ENCODE data around the gene TMEM183A.

Gene TMEM183A

GRCh38 chr1:202989879-202990278 is 17.3 kb upstream of the TMEM183A start:
- H3K4me3 ChIP-seq (ENCODE audit: low read length) = no peak overlapping the region
- no peak for DNase-seq (ENCODE audit: low read depth)
- no peak for TF ChIP-seq CTCF (conservative IDR thresholded peaks at IDR 0.05; ENCODE audit: low read depth, low read length)

- no peak for TF ChIP-seq CTCF (conservative IDR thresholded peaks at IDR 0.05; ENCODE audit: low read depth, low read length)
- no peak for DNase-seq (ENCODE audit: low read depth)
- H3K4me3 ChIP-seq (ENCODE audit: low read length) = no peak overlapping the region
Measured at GRCh38 chr1:202991112-202991511, 16.1 kb upstream of the TMEM183A start.

GRCh38 chr1:202994756-202995155 is 12.4 kb upstream of the TMEM183A start:
- DNase-seq (ENCODE audit: low read depth) = no peak
- TF ChIP-seq CTCF (conservative IDR thresholded peaks at IDR 0.05; ENCODE audit: low read depth, low read length) = no peak
- no peak overlapping the region for H3K4me3 ChIP-seq (ENCODE audit: low read length)

- no peak overlapping the region for H3K4me3 ChIP-seq (ENCODE audit: low read length)
- TF ChIP-seq CTCF (conservative IDR thresholded peaks at IDR 0.05; ENCODE audit: low read depth, low read length) = peak; percentile 82
- no peak for DNase-seq (ENCODE audit: low read depth)
Measured at GRCh38 chr1:202998836-202999750, 8.1 kb upstream of the TMEM183A start.

GRCh38 chr1:203000217-203000944 is 6.8 kb upstream of the TMEM183A start:
- no peak for DNase-seq (ENCODE audit: low read depth)
- no peak overlapping the region for H3K4me3 ChIP-seq (ENCODE audit: low read length)
- no peak for TF ChIP-seq CTCF (conservative IDR thresholded peaks at IDR 0.05; ENCODE audit: low read depth, low read length)

- no peak for TF ChIP-seq CTCF (conservative IDR thresholded peaks at IDR 0.05; ENCODE audit: low read depth, low read length)
- no peak for DNase-seq (ENCODE audit: low read depth)
- H3K4me3 ChIP-seq (ENCODE audit: low read length) = no peak overlapping the region
Measured at GRCh38 chr1:203001986-203002385, 5.2 kb upstream of the TMEM183A start.
